ENCODE results near the gene PEAK1.
A peak's percentile ranks its signal among the peaks of the same experiment; 100 is the strongest.

Gene PEAK1

DNA sequence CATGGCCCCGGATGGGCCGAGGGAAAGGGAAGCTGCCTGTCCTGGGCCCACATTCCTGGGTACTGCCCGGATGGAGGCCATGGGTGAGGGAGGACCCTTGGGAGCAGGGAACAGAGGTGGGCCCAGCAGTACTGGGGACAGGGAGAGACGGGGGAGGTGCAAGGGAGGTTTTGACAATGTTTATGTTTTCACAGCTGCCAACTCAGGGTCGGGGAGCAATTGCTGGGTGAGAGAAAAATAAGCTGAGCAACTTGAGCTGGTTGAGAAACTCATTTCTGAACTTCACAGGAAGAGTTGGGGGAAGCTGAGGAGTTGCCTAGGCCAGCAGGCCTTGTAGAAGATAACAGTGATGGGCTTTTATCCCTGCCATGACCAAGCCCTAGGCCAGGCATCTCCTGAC is 337.9 kb downstream of the PEAK1 start:
- TF ChIP-seq, protein P1, sequence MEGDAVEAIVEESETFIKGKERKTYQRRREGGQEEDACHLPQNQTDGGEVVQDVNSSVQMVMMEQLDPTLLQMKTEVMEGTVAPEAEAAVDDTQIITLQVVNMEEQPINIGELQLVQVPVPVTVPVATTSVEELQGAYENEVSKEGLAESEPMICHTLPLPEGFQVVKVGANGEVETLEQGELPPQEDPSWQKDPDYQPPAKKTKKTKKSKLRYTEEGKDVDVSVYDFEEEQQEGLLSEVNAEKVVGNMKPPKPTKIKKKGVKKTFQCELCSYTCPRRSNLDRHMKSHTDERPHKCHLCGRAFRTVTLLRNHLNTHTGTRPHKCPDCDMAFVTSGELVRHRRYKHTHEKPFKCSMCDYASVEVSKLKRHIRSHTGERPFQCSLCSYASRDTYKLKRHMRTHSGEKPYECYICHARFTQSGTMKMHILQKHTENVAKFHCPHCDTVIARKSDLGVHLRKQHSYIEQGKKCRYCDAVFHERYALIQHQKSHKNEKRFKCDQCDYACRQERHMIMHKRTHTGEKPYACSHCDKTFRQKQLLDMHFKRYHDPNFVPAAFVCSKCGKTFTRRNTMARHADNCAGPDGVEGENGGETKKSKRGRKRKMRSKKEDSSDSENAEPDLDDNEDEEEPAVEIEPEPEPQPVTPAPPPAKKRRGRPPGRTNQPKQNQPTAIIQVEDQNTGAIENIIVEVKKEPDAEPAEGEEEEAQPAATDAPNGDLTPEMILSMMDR (conservative IDR thresholded peaks at IDR 0.05; ENCODE audit: low read depth, low read length), result no peak
- H3K4me3 ChIP-seq (ENCODE audit: low read length), result no peak overlapping the region
- no peak for DNase-seq (ENCODE audit: low read depth)

GRCh38 chr15:77076323-77076915 is 343.5 kb downstream of the PEAK1 start:
- no peak overlapping the region for H3K4me3 ChIP-seq (ENCODE audit: low read length)
- TF ChIP-seq, protein P1 (conservative IDR thresholded peaks at IDR 0.05; ENCODE audit: low read depth, low read length), result no peak
- no peak for DNase-seq (ENCODE audit: low read depth)

DNA sequence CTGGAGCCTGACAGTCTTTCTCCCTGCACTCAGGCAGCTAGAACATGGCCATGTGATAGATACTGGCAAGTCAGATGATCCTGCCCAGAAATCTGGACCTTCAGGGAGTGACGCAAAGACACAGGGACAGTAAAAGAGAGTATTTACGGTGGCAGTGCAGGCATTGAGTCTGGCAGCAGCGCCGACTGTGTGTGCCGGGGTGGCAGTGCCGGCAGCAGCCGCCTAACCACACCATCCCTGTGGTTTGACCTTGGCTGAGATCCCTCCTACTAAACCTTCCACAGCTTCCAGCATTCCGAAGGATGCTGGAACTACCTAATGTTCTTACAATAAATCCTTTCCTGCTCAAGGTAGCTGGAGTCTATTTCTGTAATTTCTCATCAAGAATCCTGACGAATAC is 344.4 kb downstream of the PEAK1 start:
- TF ChIP-seq, protein P1 (conservative IDR thresholded peaks at IDR 0.05; ENCODE audit: low read depth, low read length), result peak; percentile 24
- peak; percentile 71 for DNase-seq (ENCODE audit: low read depth)
- no peak overlapping the region for H3K4me3 ChIP-seq (ENCODE audit: low read length)

DNA sequence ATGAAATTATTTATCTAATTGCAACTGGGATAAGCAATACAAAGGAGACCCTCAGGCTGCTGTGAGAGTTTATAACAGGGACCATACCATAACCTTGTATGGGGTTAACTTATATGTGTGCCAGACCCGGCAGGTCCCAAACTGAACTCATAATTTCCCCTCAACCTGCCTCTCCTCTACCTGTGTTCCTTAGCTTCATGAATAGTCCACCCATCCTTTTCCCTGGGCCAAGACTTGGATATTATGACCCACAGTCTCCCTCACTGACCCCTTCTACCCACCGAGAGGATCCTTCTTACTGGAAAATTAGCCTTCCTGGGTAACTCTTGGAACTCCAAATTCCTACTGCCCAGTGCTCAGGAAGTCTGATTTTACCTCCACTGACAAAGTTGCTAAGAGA is 345.6 kb downstream of the PEAK1 start:
- H3K4me3 ChIP-seq (ENCODE audit: low read length), result no peak overlapping the region
- TF ChIP-seq, protein P1 (conservative IDR thresholded peaks at IDR 0.05; ENCODE audit: low read depth, low read length), result no peak
- no peak for DNase-seq (ENCODE audit: low read depth)

GRCh38 chr15:77071305-77072223 is 348.3 kb downstream of the PEAK1 start:
- no peak for DNase-seq (ENCODE audit: low read depth)
- TF ChIP-seq, protein P1 (conservative IDR thresholded peaks at IDR 0.05; ENCODE audit: low read depth, low read length), result no peak
- no peak overlapping the region for H3K4me3 ChIP-seq (ENCODE audit: low read length)

GRCh38 chr15:77070495-77071304 is 349.2 kb downstream of the PEAK1 start, which contains the start of gene TSPAN3:
Gene TSPAN3, minus strand, starts transcription at chr15:77071109. Its CDS starts 155 bp downstream, at chr15:77070954.
- H3K4me3 ChIP-seq (ENCODE audit: low read length), result peak within 1 kb of the TSS; percentile 77
- TF ChIP-seq, protein P1 (conservative IDR thresholded peaks at IDR 0.05; ENCODE audit: low read depth, low read length), result no peak
- no peak for DNase-seq (ENCODE audit: low read depth)
